HG03196 (cell line): ENCODE results near the gene INAFM2.

Experiments used
- ATAC-seq: cut with Tn5 transposase; IDR thresholded peaks from one replicate; pipeline ENCODE4 v1.9.1; 2021; ENCODE audit not compliant: unreplicated experiment

The INAFM2 gene

GRCh38 chr15:40342416-40343320 is 19.2 kb downstream of the INAFM2 start:
- ATAC-seq, result no peak

- ATAC-seq, result no peak
These were observed 20.0 kb downstream of the INAFM2 start for GRCh38 chr15:40343512-40343911.

GRCh38 chr15:40344217-40344616 is 20.7 kb downstream of the INAFM2 start:
- no peak for ATAC-seq

GRCh38 chr15:40344631-40345120 is 21.2 kb downstream of the INAFM2 start:
- ATAC-seq, result no peak

- no peak for ATAC-seq
These were observed 21.9 kb downstream of the INAFM2 start for GRCh38 chr15:40345225-40345866.

GRCh38 chr15:40345867-40346578 is 22.5 kb downstream of the INAFM2 start:
- no peak for ATAC-seq

GRCh38 chr15:40346579-40347558 is 23.4 kb downstream of the INAFM2 start:
- no peak for ATAC-seq

GRCh38 chr15:40347559-40348473 is 24.3 kb downstream of the INAFM2 start:
- no peak for ATAC-seq

- no peak for ATAC-seq
These were observed 25.0 kb downstream of the INAFM2 start for GRCh38 chr15:40348474-40348870.

GRCh38 chr15:40349163-40349562 is 25.7 kb downstream of the INAFM2 start:
- ATAC-seq, result no peak

- ATAC-seq, result no peak
These were observed 28.9 kb downstream of the INAFM2 start for GRCh38 chr15:40352281-40352901.

- ATAC-seq, result no peak
These were observed 30.2 kb downstream of the INAFM2 start for GRCh38 chr15:40353697-40354096.

- ATAC-seq, result no peak
These were observed 31.1 kb downstream of the INAFM2 start for GRCh38 chr15:40354408-40355171.

GRCh38 chr15:40355976-40356585 is 32.6 kb downstream of the INAFM2 start:
- ATAC-seq, result no peak

- ATAC-seq, result no peak
These were observed 33.8 kb downstream of the INAFM2 start for GRCh38 chr15:40357246-40357645.

GRCh38 chr15:40357723-40358470 is 34.4 kb downstream of the INAFM2 start, which contains the start of gene DISP2:
DISP2 (plus strand) TSS chr15:40358219; CDS start chr15:40358322, 103 bp downstream.
- peak; percentile 70 for ATAC-seq
